Glomerular visceral epithelial cell (primary cell): Measurements from ENCODE around the gene ERVH48-1.
"Not testable (repeated sequence)": the region's sequence is repeated elsewhere in the genome, so short reads cannot be mapped to it uniquely, and the experiment has no call there.

Experiments
- DNase-seq: peaks from one replicate; pipeline ENCODE4 v3.0.0-alpha.2; 2016; ENCODE audit errors: extremely low spot score

Gene ERVH48-1

DNA sequence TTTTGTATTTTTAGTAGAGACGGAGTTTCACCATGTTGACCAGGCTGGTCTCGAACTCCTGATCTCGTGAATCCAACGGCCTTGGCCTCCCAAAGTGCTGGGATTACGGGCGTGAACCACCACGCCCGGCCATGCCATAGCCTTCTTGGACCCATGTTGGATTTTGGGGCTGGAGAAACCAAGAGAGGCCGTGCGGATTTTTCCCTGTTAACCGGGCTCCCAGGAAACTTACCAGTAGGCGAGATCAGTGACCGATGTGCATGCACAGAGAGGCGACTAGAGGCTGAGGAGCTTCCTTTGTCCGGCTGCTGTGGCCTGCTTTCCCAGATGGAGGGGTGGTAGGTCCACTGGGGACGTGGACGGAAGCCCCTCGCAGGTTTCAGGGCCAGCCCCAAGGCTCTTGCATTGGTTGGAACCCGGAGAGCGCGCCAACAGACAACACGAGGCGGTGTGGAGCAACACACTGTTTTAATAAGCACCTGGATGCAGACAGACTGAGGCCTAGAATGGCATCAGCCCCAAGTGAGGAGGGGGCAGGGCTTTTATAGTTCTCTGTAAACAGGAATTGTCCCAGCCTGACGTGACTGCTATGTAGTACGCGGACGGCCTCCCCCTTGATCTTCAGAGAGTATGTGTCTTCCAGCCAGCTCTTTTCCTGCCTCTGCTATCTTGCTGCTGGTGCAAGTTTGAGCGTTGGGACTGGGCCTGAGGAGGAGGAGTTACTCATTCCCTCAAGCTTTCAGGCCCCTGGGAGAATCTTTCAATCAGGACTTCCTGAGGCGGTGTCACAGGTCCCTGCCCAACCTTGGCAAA lies at the start of gene ERVH48-1:
ERVH48-1 (minus strand) TSS at position 517 of the 813 bp plus-strand sequence. CDS start 6,624 bp downstream, outside the sequence.
- DNase-seq = no peak

DNA sequence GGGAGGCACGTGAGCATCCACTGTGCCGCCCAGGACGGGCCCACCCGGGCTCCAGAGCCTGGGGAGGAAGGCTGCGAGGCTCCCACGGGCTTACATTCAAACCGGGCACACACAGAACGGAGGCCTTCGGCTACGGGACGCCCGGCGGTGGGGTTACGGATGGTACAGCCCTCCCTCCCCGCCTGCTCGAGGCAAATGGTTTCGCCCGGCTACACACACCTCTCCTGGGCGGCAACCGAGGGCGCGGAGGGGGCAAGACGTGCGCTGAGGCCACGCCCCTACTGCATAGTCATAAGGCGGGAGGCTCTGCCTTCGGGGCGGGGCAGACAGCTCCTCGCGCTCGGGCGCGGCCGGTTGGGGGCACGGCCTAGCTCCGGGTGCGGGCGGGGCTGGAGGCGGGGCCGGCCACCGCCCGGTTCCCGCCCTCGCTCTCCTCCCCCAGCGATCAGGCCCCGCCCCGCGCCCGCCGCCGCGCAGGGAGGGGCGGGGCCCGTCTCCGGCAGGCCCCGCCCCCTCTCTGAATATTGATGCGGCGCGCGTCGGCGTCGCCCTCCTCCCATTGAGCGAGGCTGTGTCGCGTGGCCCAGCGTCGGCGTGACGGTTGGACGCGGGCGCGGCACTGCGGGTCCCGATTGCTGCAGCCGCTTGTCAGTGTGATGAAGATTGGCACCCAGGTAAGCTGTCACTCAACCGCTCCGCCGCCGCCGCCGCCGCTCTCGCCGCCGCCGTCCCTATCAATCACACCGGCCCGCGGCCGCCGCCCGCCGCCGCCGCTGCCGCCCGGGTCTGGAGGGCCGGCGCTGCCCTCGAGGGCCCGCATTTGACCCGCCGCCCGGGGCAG lies 48.8 kb upstream of the ERVH48-1 start, which contains the start of gene PKNOX1:
PKNOX1 (plus strand) TSS at position 572 of the 841 bp plus-strand sequence. CDS start 29,820 bp downstream, outside the sequence.
- DNase-seq = peak; percentile 100

DNA sequence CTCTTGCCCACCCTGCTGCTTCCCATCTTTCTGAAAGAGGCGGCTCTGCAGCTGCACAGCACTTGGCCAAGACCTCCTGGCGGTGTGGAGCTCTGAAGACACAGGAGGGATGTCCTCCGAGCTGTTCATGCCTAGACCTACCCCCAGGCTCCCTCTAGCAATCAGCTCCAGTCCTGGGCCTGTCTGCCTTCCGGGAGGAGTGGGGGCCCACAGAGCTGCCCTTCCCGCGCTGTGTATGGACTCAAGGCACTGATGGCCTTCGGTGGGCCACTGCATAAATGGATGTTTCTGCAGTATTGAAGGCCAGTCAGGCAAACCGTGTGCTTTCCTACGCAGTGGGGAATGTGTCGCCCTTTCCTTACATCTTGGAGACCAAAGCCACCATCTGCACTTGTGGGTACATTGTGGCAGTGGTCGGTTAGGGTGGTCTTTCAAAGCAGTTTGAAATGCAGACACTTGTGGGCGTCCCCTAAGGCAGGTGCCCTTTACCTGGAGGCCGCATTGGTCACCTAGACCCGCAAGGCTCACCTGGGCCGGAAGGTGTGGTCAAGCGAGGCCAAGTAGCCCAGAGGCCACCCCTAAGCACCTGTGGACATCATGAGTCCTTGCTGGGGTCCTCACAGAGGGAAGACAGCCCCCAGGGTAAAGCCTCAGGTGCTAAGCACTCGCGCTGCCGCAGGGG lies 48.0 kb upstream of the ERVH48-1 start:
- no peak for DNase-seq

DNA sequence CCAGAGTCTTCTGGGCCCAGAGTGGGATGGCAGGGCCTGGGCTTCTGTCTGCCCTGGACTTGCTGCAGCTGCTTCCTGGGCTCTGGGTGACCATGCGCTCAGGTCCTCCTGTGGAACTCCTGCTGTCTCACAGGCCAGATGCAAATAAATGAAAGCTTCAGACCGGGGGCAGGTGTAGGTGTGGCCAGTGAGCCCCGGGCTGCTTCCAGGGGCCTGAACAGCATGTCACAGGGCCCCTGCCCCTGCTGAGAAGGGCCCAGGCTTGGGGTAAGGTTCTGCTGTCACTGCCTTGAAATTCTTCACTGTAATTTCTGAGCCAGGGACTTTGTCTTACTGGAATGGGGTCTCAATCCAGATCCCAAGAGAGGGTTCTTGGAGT lies 46.5 kb upstream of the ERVH48-1 start:
- peak; percentile 38 for DNase-seq

DNA sequence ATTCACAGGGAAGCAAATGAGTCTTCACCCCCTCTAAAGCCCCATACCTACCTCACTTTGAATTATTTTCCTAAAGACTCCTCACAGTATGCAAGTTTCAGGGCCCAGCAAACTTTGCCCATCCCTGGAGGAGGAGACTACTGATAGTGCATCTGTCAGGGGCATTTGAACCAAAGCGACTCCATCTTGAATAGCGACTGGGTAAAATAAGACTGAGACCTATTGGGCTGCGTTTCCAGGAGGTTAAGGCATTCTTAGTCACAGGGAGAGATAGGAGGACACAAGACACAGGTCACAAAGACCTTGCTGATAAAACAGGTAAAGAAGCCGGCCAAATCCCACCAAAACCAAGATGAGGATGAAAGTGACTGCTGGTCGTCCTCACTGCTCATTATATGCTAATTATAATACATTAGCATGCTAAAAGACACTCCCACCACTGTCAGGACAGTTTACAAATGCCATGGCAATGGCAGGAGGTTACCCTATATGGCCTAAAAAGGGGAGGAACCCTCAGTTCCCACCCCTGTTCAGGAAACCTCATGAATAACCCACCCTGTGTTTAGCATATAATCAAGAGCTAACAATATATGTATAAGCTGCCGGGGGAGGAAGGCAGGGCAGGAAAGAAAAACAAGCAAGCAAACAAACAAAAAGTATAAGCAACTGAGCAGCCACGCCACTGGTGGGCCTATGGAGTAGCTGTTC lies 45.7 kb upstream of the ERVH48-1 start:
- DNase-seq = no peak

DNA sequence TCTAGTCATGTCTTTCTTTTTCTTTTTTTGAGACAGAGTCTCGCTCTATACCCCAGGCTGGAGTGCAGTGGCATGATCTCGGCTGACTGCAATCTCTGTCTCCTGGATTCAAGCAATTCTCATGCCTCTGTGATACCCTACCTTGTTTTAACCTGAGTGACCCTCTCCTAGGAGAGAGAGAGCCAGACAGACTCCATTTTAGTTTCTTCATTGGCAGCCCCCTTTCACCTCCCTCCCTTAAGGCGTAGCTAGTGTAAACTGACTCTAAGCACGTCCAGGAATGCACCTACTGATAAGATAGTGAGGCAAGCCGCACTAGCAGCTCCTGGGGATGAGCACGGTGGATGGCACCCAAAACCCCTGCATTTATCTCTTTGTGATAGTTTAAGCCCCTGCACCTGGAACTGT lies 43.8 kb upstream of the ERVH48-1 start:
- DNase-seq = no peak

DNA sequence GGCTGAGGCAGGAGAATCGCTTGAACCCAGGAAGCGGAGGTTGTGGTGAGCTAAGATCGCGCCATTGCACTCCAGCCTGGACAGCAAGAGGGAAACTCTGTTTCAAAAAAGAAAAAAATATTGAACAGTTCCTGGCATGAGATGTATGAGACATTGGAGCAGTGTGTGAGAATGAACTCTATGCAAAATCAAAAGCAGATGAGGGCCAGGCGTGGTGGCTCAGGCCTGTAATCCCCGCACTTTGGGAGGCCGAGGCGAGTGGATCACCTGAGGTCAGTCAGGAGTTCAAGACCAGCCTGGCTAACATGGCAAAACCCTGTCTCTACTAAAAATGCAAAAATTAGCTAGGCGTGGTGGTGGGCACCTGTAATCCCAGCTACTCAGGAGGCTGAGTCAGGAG lies 42.2 kb upstream of the ERVH48-1 start:
- DNase-seq = not testable (repeated sequence)

DNA sequence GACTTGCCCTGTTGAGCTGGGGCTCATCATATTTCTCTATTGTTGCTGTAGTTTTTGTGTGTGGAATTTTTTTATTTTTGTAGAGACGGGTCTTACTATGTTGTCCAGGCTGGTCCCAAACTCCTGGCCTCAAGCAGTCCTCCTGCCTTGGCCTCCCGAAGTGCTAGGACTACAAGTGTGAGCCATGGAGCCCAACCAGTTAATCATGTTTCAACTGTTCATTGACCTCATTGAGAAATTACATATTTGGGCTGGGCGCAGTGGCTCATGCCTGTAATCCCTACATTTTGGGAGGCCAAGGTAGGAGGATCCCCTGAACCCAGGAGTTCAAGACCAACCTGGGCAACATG lies 39.8 kb upstream of the ERVH48-1 start:
- DNase-seq = no peak

DNA sequence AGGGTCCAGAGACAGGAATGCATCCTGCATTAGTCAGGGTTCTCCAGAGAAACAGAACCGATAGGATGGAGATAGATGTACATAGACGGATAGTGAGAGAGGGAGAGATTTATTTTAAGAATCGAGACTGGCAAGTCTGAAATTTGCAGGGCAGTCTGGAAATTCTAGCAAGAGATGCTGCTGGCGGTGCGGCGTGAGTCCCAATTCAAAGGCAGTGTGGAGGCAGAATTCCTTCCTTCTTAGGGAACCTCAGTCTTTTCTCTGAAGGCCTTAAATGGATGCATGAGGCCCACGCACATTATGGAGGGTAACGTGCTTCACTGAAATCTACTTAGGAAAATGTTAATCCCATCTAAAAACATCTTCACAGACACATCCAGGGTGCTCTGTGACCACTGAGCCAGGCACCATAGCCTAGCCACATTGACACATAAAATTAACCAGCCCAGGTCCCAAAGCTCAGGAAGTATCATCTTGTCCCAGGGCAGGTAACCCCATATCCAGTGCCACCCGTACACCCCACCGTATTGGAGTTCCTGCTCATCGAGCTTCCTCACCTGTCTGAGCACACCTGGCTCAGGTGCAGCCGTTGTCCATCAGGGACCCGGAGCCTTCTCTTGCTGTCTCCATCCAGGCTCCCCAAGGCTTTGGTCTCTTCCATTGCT lies 39.2 kb upstream of the ERVH48-1 start:
- DNase-seq = no peak

DNA sequence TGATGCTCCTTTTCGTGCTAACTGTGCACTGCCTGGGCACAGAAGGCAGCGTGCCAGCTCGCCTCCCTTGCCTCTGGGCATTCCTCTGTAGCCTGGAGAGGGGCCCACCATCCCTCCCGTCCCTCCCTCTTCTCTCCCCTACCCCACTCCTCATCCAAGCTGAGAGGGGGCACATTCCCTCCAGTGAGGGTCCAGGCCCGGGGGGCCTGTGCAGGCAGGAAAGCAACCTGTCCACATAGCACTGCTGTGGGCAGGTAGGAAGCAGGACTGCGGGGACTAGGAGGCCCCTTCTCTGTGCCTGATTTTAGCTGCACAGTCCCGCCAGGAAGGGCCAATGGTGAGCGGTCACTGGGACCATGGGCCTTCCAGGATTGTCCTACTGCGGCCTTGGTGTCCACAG lies 38.7 kb upstream of the ERVH48-1 start:
- DNase-seq = no peak

DNA sequence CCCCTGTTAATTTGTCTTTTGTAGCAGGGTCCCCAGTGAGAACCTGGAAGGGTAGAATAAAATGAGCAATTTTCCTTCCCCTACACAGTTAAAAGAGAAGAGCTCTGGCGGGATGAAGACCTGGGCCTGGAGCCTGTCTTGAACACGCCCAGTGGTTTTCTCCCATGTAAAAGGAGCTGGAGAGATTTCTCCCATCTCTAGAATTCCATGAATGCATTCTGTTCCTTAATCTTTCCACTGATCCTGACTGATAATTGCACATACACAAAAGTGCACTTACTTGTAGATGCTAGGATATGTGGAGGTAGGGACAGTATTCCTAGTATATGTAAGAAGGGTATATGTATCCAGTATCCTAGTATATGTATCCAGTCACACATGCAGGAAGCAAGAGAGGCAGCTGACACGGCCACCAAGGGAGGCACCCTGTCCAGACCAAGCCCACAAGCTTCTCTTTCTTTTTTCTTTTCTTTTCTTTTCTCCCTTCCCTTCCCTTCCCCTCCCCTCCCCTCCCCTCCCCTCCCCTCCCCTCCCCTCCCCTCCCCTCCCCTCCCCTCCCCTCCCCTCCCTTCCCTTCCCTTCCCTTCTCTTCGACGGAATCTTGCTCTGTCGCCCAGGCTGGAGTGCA lies 37.1 kb upstream of the ERVH48-1 start:
- DNase-seq = no peak

DNA sequence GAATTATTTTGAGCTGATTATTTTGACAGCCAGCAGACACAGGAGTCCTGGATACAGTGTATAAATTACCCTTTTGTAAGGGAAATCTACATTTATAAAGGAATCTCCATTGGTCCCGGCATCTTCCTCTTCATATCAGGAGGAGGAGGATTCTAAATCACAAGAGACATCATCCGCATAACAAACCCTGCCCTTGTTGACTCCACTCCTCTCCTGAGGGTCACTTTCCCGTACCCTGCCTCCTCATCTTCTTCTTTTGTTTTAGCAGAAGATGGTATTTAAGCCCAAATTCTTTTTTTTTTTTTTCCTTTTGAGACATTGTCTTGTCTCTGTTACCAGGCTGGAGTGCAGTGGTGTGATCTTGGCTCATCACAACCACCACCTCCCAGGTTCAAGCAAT lies 34.3 kb upstream of the ERVH48-1 start:
- DNase-seq = no peak

DNA sequence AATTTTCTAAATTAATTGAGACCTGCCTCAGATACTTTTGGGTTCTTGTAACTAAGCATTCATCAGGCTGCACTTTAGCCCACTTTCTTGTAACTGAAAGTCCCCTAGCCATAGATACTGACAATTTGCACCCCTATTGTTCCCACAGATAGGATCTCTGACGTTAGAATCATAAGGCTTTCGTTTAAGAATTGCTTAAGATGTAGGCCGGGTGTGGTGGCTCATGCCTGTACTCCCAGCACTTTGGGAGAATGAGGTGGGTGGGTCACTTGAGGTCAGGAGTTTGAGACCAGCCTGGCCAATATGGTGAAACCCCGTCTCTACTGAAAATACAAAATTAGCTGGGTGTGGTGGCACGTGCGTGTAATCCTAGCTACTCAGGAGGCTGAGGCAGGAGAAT lies 32.7 kb upstream of the ERVH48-1 start:
- not testable (repeated sequence) for DNase-seq

DNA sequence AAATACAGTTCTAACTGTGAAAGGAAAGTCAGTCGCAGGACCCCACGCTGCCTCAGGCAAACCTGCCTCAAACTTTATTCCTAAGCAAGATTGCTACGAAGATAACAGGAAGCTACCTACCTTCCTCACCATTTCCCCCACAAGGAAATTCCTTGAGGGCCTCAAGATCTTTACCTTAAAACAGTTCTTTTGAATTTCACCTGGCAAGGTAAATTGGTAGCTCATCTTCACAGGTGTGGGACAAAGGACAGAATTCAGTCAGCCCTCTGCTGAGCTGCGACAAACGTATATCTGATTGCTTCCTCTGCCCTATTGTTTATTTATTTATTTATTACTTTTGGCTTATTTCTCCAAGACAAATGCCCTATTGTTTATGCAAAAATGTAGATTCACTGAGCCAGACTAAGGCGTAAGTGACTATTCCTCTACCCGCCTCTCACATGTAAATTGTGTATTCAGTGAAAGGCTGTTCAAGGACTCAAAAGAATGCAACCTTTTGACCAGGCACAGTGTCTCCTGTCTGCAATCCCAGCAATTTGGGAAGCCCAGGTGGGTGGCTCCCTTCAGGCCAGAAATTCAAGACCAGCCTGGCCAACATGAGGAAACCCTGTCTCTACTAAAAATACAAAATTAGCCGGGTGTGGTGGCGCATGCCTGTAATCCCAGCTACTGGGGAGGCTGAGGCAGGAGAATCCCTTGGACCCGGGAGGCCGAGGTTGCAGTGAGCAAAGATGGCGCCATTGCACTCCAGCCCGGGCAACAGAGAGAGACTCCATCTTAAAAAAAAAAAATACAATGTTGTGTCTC lies 31.6 kb upstream of the ERVH48-1 start:
- DNase-seq = no peak

DNA sequence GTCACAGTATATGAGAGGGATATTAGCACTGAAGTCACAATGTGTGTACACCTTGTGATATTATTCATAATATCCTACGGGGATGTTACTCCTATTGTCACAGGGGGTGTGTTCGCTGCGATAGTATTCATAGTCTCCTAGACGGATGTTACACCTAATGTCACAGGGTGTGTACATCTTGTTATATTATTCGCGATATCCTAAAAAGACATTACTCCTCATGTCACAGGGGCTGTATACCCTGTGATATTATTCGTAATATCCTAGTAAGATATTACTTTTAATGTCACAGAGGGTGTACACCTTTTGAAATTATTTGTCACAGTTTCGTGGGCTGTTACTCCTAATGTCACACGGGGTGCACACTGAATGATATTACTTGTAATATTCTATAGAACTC lies 25.8 kb upstream of the ERVH48-1 start:
- not testable (repeated sequence) for DNase-seq

DNA sequence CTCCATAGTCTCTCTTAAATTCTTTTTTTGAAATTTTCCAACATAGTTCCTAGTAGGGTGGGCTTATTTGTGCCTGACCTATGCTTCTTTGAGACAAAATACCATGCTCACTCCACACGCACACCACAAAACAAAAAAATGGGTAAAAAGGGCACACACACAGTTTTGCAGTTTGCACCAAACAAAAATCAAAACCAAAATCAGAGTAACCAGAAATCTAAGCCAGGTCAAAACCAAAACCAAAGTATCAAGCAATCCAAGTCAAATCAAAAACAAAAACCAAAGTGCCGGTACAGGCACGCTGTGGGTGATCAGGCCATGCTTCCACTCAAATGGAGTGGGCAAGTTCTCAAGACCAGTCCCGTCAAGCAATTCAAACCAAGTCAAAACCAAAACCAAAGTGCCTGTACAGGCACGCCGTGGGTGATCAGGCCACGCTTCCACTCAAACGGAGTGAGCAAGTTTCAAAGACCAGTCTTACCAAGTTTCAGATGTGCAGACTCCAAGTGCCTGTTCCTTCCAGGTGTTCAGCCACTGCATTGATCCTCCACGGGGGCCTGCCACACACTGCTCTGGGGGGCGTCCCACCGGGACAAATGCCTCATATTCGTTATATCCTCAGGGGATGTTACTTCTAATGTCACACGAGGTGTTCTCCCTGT lies 23.8 kb upstream of the ERVH48-1 start:
- not testable (repeated sequence) for DNase-seq

DNA sequence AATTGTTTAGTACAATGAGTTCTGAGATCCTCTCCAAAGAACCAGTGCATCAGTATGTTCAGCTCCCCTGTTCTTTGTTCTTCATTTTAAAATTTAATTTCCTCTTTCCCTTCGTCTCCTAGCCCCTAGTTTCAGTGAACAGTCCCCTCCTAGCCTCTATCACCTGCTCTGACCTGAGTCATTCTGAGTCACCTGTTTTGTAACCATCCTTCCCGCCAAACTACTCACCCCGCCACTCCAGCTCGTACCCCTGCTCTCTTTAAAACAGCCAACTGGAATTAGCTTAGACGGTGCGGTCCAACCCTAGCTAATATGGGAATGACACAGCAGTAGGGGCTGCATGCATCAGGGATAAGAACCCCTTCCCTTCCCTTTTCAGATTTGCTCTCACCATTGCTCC lies 16.8 kb upstream of the ERVH48-1 start:
- DNase-seq = no peak

DNA sequence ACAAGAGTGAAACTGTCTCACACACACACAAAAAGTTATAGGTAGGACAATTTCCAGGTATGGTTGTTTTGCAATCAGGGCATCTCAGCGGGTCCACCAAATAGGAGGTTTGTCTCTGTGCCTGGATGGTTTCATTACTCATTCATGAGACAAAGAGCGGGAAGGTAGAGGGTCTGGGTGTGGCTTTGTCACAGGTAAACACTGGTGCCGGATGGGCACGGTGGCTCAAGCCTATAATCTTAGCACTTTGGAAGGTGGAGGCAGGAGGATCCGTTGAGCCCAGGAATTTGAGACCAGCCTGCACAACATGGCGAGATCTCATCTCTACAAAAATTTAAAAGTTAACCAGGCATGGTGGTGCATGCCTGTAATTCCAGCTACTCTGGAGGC lies 16.3 kb upstream of the ERVH48-1 start:
- no peak for DNase-seq
